Hepatocyte (in vitro differentiated cells): ENCODE measurements around the gene IL17REL. TPM values are rescaled to one million over a fixed set of nuclear protein-coding genes. Genes with fewer than 3 reads are reported as not detected.

Experiments
- DNase-seq: peaks from one replicate; pipeline ENCODE4 v3.0.0-alpha.2; 2016; ENCODE audit warnings: low spot score
- H2AFZ ChIP-seq: fragments of 200-600 bp; sonication (generic); 2 replicates; pipeline ENCODE4 v1.6.0; 2016; ENCODE audit warnings: antibody characterized with exemption, mild to moderate bottlenecking
- H3K27ac ChIP-seq: fragments of 200-600 bp; sonication (generic); 2 replicates; pipeline ENCODE4 v1.5.1; 2016; ENCODE audit warnings: mild to moderate bottlenecking
- H3K27me3 ChIP-seq: fragments of 200-600 bp; sonication (generic); 2 replicates; pipeline ENCODE4 v1.6.1; 2016
- H3K36me3 ChIP-seq: fragments of 200-600 bp; sonication (generic); replicated peaks from 2 replicates; pipeline ENCODE4 v1.5.1; 2016; ENCODE audit warnings: low read depth; ENCODE audit not compliant: insufficient read depth
- H3K4me1 ChIP-seq: fragments of 200-600 bp; sonication (generic); 2 replicates; pipeline ENCODE4 v1.5.1; 2016; ENCODE audit warnings: mild to moderate bottlenecking, moderate library complexity; ENCODE audit not compliant: insufficient read depth
- H3K4me2 ChIP-seq: fragments of 200-600 bp; sonication (generic); 2 replicates; pipeline ENCODE4 v1.6.0; 2016
- H3K4me3 ChIP-seq: fragments of 200-600 bp; sonication (generic); 2 replicates; pipeline ENCODE4 v1.5.1; 2016; ENCODE audit warnings: mild to moderate bottlenecking
- H3K79me2 ChIP-seq: fragments of 200-600 bp; sonication (generic); 2 replicates; pipeline ENCODE4 v1.6.0; 2017; ENCODE audit warnings: mild to moderate bottlenecking
- H3K9me2 ChIP-seq: fragments of 200-600 bp; sonication (generic); replicated peaks from 2 replicates; pipeline ENCODE4 v1.6.0; 2017; ENCODE audit warnings: mild to moderate bottlenecking; ENCODE audit not compliant: insufficient read depth
- H3K9me3 ChIP-seq: fragments of 200-600 bp; sonication (generic); 2 replicates; pipeline ENCODE4 v1.5.1; 2016; ENCODE audit warnings: low read depth, mild to moderate bottlenecking
- H4K20me1 ChIP-seq: fragments of 200-600 bp; sonication (generic); 2 replicates; pipeline ENCODE4 v1.6.0; 2016; ENCODE audit warnings: mild to moderate bottlenecking; ENCODE audit not compliant: insufficient read depth, poor library complexity, severe bottlenecking
- CTCF ChIP-seq: fragments of 200-600 bp; sonication (generic); IDR thresholded peaks from 2 replicates; pipeline ENCODE4 v1.5.1; 2016; ENCODE audit warnings: antibody characterized with exemption, mild to moderate bottlenecking; ENCODE audit not compliant: poor library complexity
- EZH2 ChIP-seq: fragments of 200-600 bp; sonication (generic); IDR thresholded peaks from 2 replicates; pipeline ENCODE4 v1.6.1; 2016; ENCODE audit warnings: antibody characterized with exemption, mild to moderate bottlenecking, borderline replicate concordance
- EZH2phosphoT487 ChIP-seq: fragments of 200-600 bp; sonication (generic); IDR thresholded peaks from one replicate; pipeline ENCODE4 v1.6.1; 2018; ENCODE audit warnings: antibody characterized with exemption, mild to moderate bottlenecking, low read depth, moderate library complexity; ENCODE audit not compliant: unreplicated experiment, severe bottlenecking
- WGBS: methylation state at CpG from one replicate; pipeline ENCODE4 v1.1.6; 2016; ENCODE audit warnings: low lambda C conversion rate; ENCODE audit errors: missing lambda C conversion rate; 5-methylcytosine and 5-hydroxymethylcytosine counted together
- polyA plus RNA-seq: library from polyadenylated mRNA; unstranded; fragments of >200 nt; fragmentation: Nextera tagmentation; extraction: Ambion mirVana; gene quantifications from 2 replicates; pipeline ENCODE4 v1.2.1, GENCODE V29; 2016
- total RNA-seq: library from RNA; depleted of rRNA; stranded (reverse); fragments of >200 nt; gene quantifications from 2 replicates; pipeline ENCODE4 v1.2.3, GENCODE V29; 2014

The IL17REL gene
- total and polyA plus RNA-seq, 2 experiments from 2014 or later = not detected

DNA sequence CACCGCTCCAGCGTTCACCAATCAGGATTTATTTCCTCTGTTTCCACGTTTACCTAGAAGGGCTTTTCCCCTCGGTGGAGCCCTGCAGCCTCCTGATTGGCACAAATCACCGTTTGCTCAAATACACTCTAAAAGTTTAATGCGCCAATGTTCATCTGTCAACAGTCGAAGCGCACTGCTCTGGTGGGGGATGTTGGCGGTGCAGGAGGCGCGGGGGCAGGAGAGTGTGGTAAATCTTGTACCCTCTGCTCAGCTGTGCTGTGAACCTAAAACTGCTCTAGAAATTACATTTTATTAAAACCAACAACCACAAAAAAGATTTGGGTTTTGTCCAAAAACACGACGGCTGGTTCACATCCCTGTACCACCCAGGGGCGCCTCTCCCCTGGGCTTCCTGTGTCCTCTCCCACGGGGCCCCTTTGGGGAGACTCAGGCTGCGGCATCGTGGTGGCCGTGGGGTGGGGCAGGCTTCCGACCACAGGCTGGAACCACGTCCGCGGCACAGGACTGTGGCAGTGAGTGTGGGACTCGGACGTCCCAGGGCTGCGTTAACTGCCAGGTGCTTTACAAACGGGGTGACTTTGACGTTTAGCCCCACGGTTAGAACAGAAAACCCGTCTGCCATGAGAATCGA, 32.0 kb upstream of the IL17REL start:
- H3K4me1 ChIP-seq = no peaks in the 10 kb centered on the region
- H3K27ac ChIP-seq = no peak overlapping the region
- no peak overlapping the region for H3K4me3 ChIP-seq
- TF ChIP-seq EZH2phosphoT487 (no peak), CTCF (no peak), EZH2 (no peak)
- no peak for DNase-seq
- H3K9me3 ChIP-seq = no peaks in the 10 kb centered on the region
- H4K20me1 ChIP-seq = no peaks in the 10 kb centered on the region
- no peaks in the 10 kb centered on the region for H3K27me3 ChIP-seq
- WGBS = 89% methylated on average over 30 of the region's 30 CpGs
- H2AFZ ChIP-seq = no peak overlapping the region
- no peaks in the 10 kb centered on the region for H3K79me2 ChIP-seq
- H3K4me2 ChIP-seq = no peak overlapping the region
- H3K9me2 ChIP-seq = no peaks in the 10 kb centered on the region
- H3K36me3 ChIP-seq = no peaks in the 10 kb centered on the region

DNA sequence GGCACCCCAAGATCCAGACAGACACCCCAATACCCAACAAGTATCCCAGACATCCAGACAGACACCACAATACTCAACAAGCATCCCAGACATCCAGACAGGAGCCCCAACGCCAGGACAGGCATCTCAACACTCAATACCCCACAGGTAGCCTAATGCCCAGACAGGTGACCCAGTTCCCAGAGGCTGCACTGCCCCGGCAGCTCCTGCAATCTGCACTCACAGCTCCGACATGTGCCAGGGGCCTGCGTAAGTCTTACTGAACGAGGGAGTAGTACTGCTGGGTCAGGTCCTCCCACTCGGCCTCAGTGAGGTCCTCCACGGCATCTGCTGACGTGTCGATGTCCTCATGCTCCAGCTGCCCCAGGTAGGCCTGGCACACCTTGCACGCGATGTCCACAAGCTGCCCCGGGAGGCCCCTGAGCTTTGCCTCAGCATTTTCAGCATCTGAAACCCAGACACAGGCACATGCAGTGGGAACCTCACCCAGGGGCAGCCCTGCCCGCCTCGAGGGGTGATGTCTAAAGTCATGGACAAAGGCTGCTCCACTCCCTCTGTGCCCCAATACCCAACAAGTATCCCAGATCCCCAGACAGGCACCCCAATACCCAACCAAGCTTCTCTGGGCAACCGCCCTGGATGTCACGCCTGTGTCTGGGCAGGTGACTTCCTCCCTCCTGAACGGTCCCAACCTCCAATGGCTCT, 28.9 kb upstream of the IL17REL start:
- Histone ChIP-seq H3K27me3 (no peaks in the 10 kb centered on the region), H3K36me3 (no peaks in the 10 kb centered on the region), H3K4me2 (no peak overlapping the region), H3K79me2 (no peaks in the 10 kb centered on the region), H3K4me1 (no peaks in the 10 kb centered on the region), H3K9me2 (no peaks in the 10 kb centered on the region), H4K20me1 (no peaks in the 10 kb centered on the region), H2AFZ (no peak overlapping the region), H3K4me3 (no peak overlapping the region), H3K27ac (no peak overlapping the region), H3K9me3 (peaks cover 7% of the 10 kb centered on the region)
- DNase-seq = no peak
- TF ChIP-seq EZH2phosphoT487 = no peak
- no peak for TF ChIP-seq CTCF
- no peak for TF ChIP-seq EZH2
- WGBS = 89% methylated on average over 17 of the region's 17 CpGs

GRCh38 chr22:50040717-50041116, 28.2 kb upstream of the IL17REL start:
- no peaks in the 10 kb centered on the region for H3K27me3 ChIP-seq
- no peak overlapping the region for H3K4me3 ChIP-seq
- DNase-seq = no peak
- no peak for TF ChIP-seq EZH2phosphoT487
- no peak for TF ChIP-seq CTCF
- TF ChIP-seq EZH2 = no peak
- H3K36me3 ChIP-seq = no peaks in the 10 kb centered on the region
- H3K4me2 ChIP-seq = no peak overlapping the region
- H3K27ac ChIP-seq = no peak overlapping the region
- peaks cover 7% of the 10 kb centered on the region for H3K9me3 ChIP-seq
- WGBS = 93% methylated on average over 7 of the region's 7 CpGs
- H3K79me2 ChIP-seq = no peaks in the 10 kb centered on the region
- no peaks in the 10 kb centered on the region for H3K9me2 ChIP-seq
- no peaks in the 10 kb centered on the region for H3K4me1 ChIP-seq
- no peaks in the 10 kb centered on the region for H4K20me1 ChIP-seq
- H2AFZ ChIP-seq = no peak overlapping the region
